Breast epithelium (tissue), 4 donors: ENCODE data around the gene PRKD2. TPM values are rescaled to one million over a fixed set of nuclear protein-coding genes. Genes with fewer than 3 reads are reported as not detected.

ENCODE experiments used
- DNase-seq, 2 donors: peaks; one replicate each; pipeline ENCODE4 v3.0.0-alpha.2; 2019; ENCODE audit warnings: low spot score in 2 of 2
- H3K27ac ChIP-seq, 2 donors: fragments of 200-600 bp; sonication (generic) in 1 of 2; one replicate each; pipeline ENCODE4 v1.5.1; 2016 to 2019; ENCODE audit warnings: mild to moderate bottlenecking in 1 of 2
- H3K27me3 ChIP-seq, 2 donors: fragments of 200-600 bp; sonication (generic) in 1 of 2; one replicate each; pipeline versions ENCODE4 v1.5.1 to v1.6.0; 2017 to 2019; ENCODE audit warnings: control low read depth in 1 of 2, mild to moderate bottlenecking in 1 of 2
- H3K36me3 ChIP-seq: fragments of 200-600 bp; one replicate; pipeline ENCODE4 v1.5.1; 2019
- H3K4me1 ChIP-seq, 2 donors: fragments of 200-600 bp; sonication (generic); one replicate each; pipeline ENCODE4 v1.5.1; 2016 to 2019; ENCODE audit warnings: control low read depth in 1 of 2
- H3K4me3 ChIP-seq, 3 donors: fragments of 200-600 bp; sonication (generic); 1 replicate in 2 of 3; 2 replicates in 1 of 3; pipeline ENCODE4 v1.5.1; 2016 to 2019; ENCODE audit warnings: mild to moderate bottlenecking in 3 of 3, moderate library complexity in 2 of 3
- H3K9me3 ChIP-seq, 2 donors: fragments of 200-600 bp; sonication (generic) in 1 of 2; one replicate each; pipeline ENCODE4 v1.5.1; 2016 to 2019; ENCODE audit warnings: control low read depth in 1 of 2
- POLR2A ChIP-seq: fragments of 450-650 bp; IDR thresholded peaks from one replicate; pipeline ENCODE4 v1.6.1; 2016; ENCODE audit warnings: antibody characterized with exemption, mild to moderate bottlenecking, moderate library complexity
- POLR2AphosphoS5 ChIP-seq, 3 donors: sonication (generic); formaldehyde crosslinking; IDR thresholded peaks; one replicate each; pipeline ENCODE4 v1.6.1; 2017; ENCODE audit warnings: antibody characterized with exemption in 3 of 3
- intact Hi-C: fragments of 100-400 bp; cut with DNase I; formaldehyde crosslinking; loops from one replicate; pipeline ENCODE4 v1.15.1; 2023; ENCODE audit warnings: low total_unique reads
- total RNA-seq, 3 donors: library from RNA; depleted of rRNA; stranded (reverse); fragments of >200 nt; gene quantifications; one replicate each; pipeline ENCODE4 v1.1.0, GENCODE V29; 2016
- TF ChIP-seq, protein P1 (sequence below), 3 donors: fragments of 450-650 bp; IDR thresholded peaks; one replicate each; pipeline ENCODE4 v1.5.1; 2016 to 2017; ENCODE audit warnings: antibody characterized with exemption in 3 of 3, mild to moderate bottlenecking in 3 of 3, moderate library complexity in 3 of 3

The PRKD2 gene
- total RNA-seq, 3 donors from 2014 or later, result 13.1 to 36.7 (median 25.5) TPM

DNA sequence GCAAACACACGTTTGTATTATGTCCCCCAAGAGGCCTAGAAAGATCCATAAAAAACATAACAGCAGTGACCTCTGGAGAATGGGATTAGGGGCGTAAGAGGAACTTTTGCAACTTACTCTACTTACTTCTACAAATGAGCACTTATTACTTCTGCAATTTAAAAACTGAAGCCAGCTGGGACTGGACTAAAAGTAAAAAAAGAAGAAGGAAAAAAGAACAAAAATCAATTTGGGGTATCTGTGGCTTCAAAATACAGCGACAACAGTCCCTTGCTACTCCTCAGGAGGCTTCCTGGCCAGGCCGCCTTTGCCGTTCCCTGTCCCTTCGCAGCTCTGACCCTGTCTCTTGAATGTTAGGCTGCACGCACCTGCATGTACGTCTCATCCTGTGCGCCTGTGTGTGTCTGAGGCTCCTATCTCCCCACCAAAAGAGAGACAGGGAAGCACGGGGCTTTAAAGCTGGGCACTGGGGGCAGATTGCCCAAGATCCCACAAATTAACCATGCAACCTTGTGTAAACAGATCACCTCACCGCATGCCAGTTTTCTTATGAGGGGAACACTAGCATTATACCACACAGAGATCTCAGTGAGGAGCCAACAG is 16.9 kb upstream of the PRKD2 start:
- H3K27ac ChIP-seq, result no peak overlapping the region
- intact Hi-C loops, result no loop called here
- H3K4me3 ChIP-seq, result no peak overlapping the region
- H3K36me3 ChIP-seq, result peaks cover 10% of the 10 kb centered on the region
- TF ChIP-seq POLR2A (no peak), POLR2AphosphoS5 (IDR thresholded peaks at IDR 0.05) (no peak)
- TF ChIP-seq, protein P1, sequence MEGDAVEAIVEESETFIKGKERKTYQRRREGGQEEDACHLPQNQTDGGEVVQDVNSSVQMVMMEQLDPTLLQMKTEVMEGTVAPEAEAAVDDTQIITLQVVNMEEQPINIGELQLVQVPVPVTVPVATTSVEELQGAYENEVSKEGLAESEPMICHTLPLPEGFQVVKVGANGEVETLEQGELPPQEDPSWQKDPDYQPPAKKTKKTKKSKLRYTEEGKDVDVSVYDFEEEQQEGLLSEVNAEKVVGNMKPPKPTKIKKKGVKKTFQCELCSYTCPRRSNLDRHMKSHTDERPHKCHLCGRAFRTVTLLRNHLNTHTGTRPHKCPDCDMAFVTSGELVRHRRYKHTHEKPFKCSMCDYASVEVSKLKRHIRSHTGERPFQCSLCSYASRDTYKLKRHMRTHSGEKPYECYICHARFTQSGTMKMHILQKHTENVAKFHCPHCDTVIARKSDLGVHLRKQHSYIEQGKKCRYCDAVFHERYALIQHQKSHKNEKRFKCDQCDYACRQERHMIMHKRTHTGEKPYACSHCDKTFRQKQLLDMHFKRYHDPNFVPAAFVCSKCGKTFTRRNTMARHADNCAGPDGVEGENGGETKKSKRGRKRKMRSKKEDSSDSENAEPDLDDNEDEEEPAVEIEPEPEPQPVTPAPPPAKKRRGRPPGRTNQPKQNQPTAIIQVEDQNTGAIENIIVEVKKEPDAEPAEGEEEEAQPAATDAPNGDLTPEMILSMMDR (IDR thresholded peaks at IDR 0.05), result no peak
- H3K27me3 ChIP-seq, result no peaks in the 10 kb centered on the region
- H3K9me3 ChIP-seq, result no peaks in the 10 kb centered on the region
- DNase-seq, result no peak
- no peaks in the 10 kb centered on the region for H3K4me1 ChIP-seq

DNA sequence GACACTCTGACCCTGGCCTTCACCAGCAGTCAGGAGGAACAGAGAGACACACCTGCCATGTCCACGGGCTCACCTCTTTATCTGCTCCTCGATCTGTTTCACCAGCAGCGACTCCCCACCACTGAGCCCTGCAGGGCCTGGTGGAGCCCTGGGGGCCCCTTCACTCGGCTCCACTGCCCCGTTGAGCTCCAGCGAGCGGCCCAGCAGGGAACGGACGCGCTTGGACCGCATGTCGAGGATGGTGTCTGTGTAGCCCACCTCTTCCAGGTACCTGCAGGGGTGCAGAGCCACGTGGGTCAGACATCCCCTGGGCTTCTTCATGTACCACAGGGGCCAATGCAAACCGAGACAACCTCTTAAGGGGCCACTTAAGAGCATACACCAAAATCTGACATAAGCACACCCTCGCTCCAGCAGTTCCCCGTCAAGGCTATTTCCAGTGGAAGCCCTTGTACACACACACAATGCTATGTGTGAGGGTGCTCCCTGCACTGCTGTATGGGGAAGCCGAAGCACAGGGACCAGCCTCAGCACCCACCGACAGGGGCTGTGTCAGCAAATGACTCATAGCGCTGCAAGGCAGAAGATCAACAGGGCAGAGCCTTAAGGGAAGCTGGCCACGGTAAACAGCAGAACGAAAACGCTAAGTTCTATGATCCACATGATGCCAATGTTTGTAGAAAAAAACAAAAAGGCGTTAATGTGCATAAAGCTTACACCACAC is 16.2 kb upstream of the PRKD2 start:
- intact Hi-C loops, result no loop called here
- Histone ChIP-seq H3K4me3 (no peak overlapping the region), H3K27me3 (no peaks in the 10 kb centered on the region), H3K36me3 (peaks cover 10% of the 10 kb centered on the region), H3K27ac (no peak overlapping the region), H3K4me1 (no peaks in the 10 kb centered on the region), H3K9me3 (no peaks in the 10 kb centered on the region)
- TF ChIP-seq, protein P1 (IDR thresholded peaks at IDR 0.05), result no peak
- TF ChIP-seq POLR2A (no peak), POLR2AphosphoS5 (IDR thresholded peaks at IDR 0.05) (no peak)
- no peak for DNase-seq

DNA sequence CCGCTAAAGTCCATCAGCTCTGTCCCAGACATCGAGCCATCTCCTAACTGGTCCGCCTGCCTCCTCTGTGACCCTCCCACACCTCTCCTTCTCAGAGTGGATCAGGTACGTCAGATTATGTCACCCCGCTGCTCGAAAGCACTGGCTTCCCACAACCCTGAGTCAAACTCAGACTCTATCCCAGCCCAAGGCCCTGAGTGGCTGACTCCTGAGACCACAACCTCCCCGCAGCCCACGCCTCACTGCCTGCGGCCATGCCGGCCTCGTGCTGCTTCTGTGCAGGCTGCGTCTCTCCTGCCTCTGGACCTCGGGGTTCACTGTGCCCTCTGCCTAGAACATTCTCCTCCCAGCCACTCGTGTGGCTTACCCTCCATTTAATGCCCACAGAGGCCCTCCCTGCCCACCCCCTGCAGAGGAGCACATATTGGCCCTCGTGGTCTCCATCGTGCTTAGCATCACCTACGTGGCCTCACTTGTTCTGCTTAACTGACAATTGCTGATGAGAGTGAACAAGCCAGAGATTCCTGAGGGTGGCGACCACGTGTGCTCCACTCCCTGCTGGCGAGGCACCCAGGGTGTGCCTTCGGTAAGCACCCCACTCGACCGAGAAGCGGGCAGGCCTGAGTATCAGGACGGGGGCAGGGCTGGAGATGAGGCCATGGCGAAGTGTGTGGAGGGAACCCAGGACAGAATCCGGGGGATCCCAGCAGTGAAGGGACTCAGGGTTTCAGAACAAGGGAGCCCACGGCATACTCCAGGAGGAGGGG is 15.4 kb upstream of the PRKD2 start:
- H3K27ac ChIP-seq, result no peak overlapping the region
- H3K4me1 ChIP-seq, result no peaks in the 10 kb centered on the region
- TF ChIP-seq, protein P1 (IDR thresholded peaks at IDR 0.05), result no peak
- TF ChIP-seq POLR2A (no peak), POLR2AphosphoS5 (IDR thresholded peaks at IDR 0.05) (no peak)
- peaks cover 10% of the 10 kb centered on the region for H3K36me3 ChIP-seq
- H3K4me3 ChIP-seq, result no peak overlapping the region
- H3K9me3 ChIP-seq, result no peaks in the 10 kb centered on the region
- no peaks in the 10 kb centered on the region for H3K27me3 ChIP-seq
- intact Hi-C loops, result no loop called here
- DNase-seq, result no peak

DNA sequence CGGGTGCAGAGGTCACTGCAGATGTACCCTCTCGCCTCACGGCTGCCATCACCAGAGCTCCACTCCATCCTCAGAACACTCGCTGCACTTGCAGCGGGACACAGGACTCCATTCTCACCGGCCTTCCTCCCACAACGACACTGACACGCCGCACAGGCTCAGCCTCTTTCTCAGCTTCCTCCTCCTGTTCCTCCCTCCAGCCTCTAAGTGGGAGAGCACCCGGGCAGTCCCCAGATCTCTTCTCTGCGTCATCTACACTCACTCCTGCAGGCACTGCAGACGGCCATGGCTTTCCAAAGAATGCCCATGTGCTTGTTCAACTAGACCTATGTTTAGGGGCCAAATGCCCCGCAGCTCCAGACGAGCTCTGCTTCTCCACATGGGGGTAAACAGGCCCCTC is 14.7 kb upstream of the PRKD2 start:
- no peak overlapping the region for H3K4me3 ChIP-seq
- TF ChIP-seq, protein P1 (IDR thresholded peaks at IDR 0.05), result no peak
- TF ChIP-seq POLR2A (no peak), POLR2AphosphoS5 (IDR thresholded peaks at IDR 0.05) (no peak)
- H3K27ac ChIP-seq, result no peak overlapping the region
- H3K36me3 ChIP-seq, result peaks cover 10% of the 10 kb centered on the region
- no peaks in the 10 kb centered on the region for H3K4me1 ChIP-seq
- intact Hi-C loops, result no loop called here
- H3K27me3 ChIP-seq, result no peaks in the 10 kb centered on the region
- no peak for DNase-seq
- H3K9me3 ChIP-seq, result no peaks in the 10 kb centered on the region
